PC-3 (cell line): Measurements from ENCODE around the gene ADGRL4. TPM values are rescaled to one million over a fixed set of nuclear protein-coding genes. Genes with fewer than 3 reads are reported as not detected.

ENCODE experiments used
- ATAC-seq: fragments of 200-7000 bp; cut with Tn5 transposase; 2 replicates; pipeline ENCODE4 v1.9.1; 2020; ENCODE audit warnings: mild to moderate bottlenecking, moderate library complexity
- BruUV-seq: library from RNA; stranded (reverse); fragments of 400-500 nt; replicated peaks from 2 replicates; lab custom pipeline; 2021; lab: Mats Ljungman, UMichigan
- CTCF ChIA-PET: fragments of 300-600 bp; sonication (Branson Sonifier 250); formaldehyde crosslinking; loops from one replicate; lab custom pipeline; 2022; ENCODE audit warnings: antibody characterized with exemption; lab: Charles Lee
- POLR2A ChIA-PET: fragments of 300-600 bp; sonication (Branson Sonifier 250); formaldehyde crosslinking; loops from one replicate; lab custom pipeline; 2022; ENCODE audit warnings: antibody characterized with exemption; ENCODE audit not compliant: unreplicated experiment; lab: Charles Lee
- DNase-seq: peaks from one replicate; pipeline ENCODE4 v3.0.0-alpha.2; 2015
- H2AFZ ChIP-seq: fragments of 300-600 bp; sonication (generic); 2 replicates; pipeline ENCODE4 v1.6.0; 2016; ENCODE audit warnings: antibody characterized with exemption, low read length
- H3F3A ChIP-seq: fragments of 300-600 bp; sonication (generic); one replicate; pipeline ENCODE4 v1.6.0; 2017; ENCODE audit warnings: antibody characterized with exemption, low read length, control low read depth, mild to moderate bottlenecking; ENCODE audit not compliant: unreplicated experiment
- H3K27ac ChIP-seq: fragments of 300-600 bp; sonication (generic); 2 replicates; pipeline ENCODE4 v1.5.1; 2016; ENCODE audit warnings: mild to moderate bottlenecking, low read length
- H3K27me3 ChIP-seq: fragments of 300-600 bp; sonication (generic); 2 replicates; pipeline ENCODE4 v1.6.1; 2016; ENCODE audit warnings: low read length, mixed read lengths
- H3K36me3 ChIP-seq: fragments of 300-600 bp; sonication (generic); 2 replicates; pipeline ENCODE4 v1.6.1; 2016; ENCODE audit warnings: low read depth, mixed run types, low read length, mixed read lengths
- H3K4me1 ChIP-seq: fragments of 300-600 bp; sonication (generic); 2 replicates; pipeline ENCODE4 v1.5.1; 2016; ENCODE audit warnings: low read length; ENCODE audit not compliant: insufficient read depth
- H3K4me2 ChIP-seq: fragments of 300-600 bp; sonication (generic); 2 replicates; pipeline ENCODE4 v1.6.0; 2016; ENCODE audit warnings: low read length
- H3K4me3 ChIP-seq: fragments of 300-600 bp; sonication (generic); 2 replicates; pipeline ENCODE4 v1.5.1; 2016; ENCODE audit warnings: mild to moderate bottlenecking, low read length, mixed read lengths
- H3K79me2 ChIP-seq: fragments of 300-600 bp; sonication (generic); 2 replicates; pipeline ENCODE4 v1.6.1; 2017; ENCODE audit warnings: low read length, mixed read lengths
- H3K9ac ChIP-seq: fragments of 300-600 bp; sonication (generic); 2 replicates; pipeline ENCODE4 v1.6.0; 2016; ENCODE audit warnings: mild to moderate bottlenecking, low read length
- H3K9me2 ChIP-seq: fragments of 300-600 bp; sonication (generic); replicated peaks from 2 replicates; pipeline ENCODE4 v1.6.1; 2016; ENCODE audit warnings: mixed run types, low read length, mixed read lengths
- H3K9me3 ChIP-seq: fragments of 300-600 bp; sonication (generic); 2 replicates; pipeline ENCODE4 v1.6.1; 2016; ENCODE audit warnings: low read length, mixed read lengths
- H4K20me1 ChIP-seq: fragments of 300-600 bp; sonication (generic); 2 replicates; pipeline ENCODE4 v1.6.1; 2016; ENCODE audit warnings: low read length, mixed read lengths
- CTCF ChIP-seq: fragments of 300-600 bp; sonication (generic); conservative IDR thresholded peaks from 2 replicates; pipeline ENCODE4 v1.5.1; 2017; ENCODE audit warnings: antibody characterized with exemption, low read depth, mild to moderate bottlenecking, low read length
- EZH2 ChIP-seq: fragments of 300-600 bp; sonication (generic); IDR thresholded peaks from one replicate; pipeline ENCODE4 v1.6.1; 2017; ENCODE audit warnings: antibody characterized with exemption, mild to moderate bottlenecking, low read length; ENCODE audit not compliant: unreplicated experiment
- EZH2phosphoT487 ChIP-seq: fragments of 300-600 bp; sonication (generic); IDR thresholded peaks from 2 replicates; pipeline ENCODE4 v1.6.1; 2018; ENCODE audit warnings: mild to moderate bottlenecking, antibody characterized with exemption, low read length, borderline replicate concordance
- intact Hi-C: fragments of 100-400 bp; cut with micrococcal nuclease; formaldehyde crosslinking; loops from 2 replicates; pipeline ENCODE4 v1.9.0; 2023
- total RNA-seq: library from RNA; depleted of rRNA; stranded (reverse); fragments of >200 nt; gene quantifications from 2 replicates; pipeline ENCODE4 v1.2.3, GENCODE V29; 2014

Gene ADGRL4
- total RNA-seq, 1 experiment from 2014 or later, result not detected

GRCh38 chr1:78913950-78914349 is 92.6 kb downstream of the ADGRL4 start:
- CTCF ChIA-PET, result no interaction called here
- TF ChIP-seq EZH2phosphoT487, result no peak
- TF ChIP-seq CTCF, result no peak
- no peak for TF ChIP-seq EZH2
- BruUV-seq, result no TSS peak
- Histone ChIP-seq H3K27ac (no peak overlapping the region), H3F3A (no peaks in the 10 kb centered on the region), H3K9ac (no peak overlapping the region), H3K4me2 (no peak overlapping the region), H3K9me3 (no peaks in the 10 kb centered on the region), H4K20me1 (no peaks in the 10 kb centered on the region), H3K79me2 (no peaks in the 10 kb centered on the region), H3K4me1 (no peaks in the 10 kb centered on the region; the same call in 1 of the 2 replicates), H3K9me2 (no peaks in the 10 kb centered on the region), H2AFZ (no peak overlapping the region), H3K4me3 (no peak overlapping the region), H3K27me3 (no peaks in the 10 kb centered on the region), H3K36me3 (no peaks in the 10 kb centered on the region)
- POLR2A ChIA-PET, result no interaction called here
- intact Hi-C loops, result no loop called here
- ATAC-seq (no peak), DNase-seq (no peak)

- Histone ChIP-seq H3F3A (no peaks in the 10 kb centered on the region), H3K79me2 (no peaks in the 10 kb centered on the region), H3K4me3 (no peak overlapping the region), H3K4me2 (no peak overlapping the region), H4K20me1 (no peaks in the 10 kb centered on the region), H2AFZ (no peak overlapping the region), H3K36me3 (no peaks in the 10 kb centered on the region), H3K9ac (no peak overlapping the region), H3K27me3 (no peaks in the 10 kb centered on the region), H3K4me1 (no peaks in the 10 kb centered on the region), H3K9me3 (no peaks in the 10 kb centered on the region), H3K9me2 (no peaks in the 10 kb centered on the region), H3K27ac (no peak overlapping the region)
- no peak for DNase-seq
- POLR2A ChIA-PET, result no interaction called here
- ATAC-seq, result no peak
- intact Hi-C loops, result no loop called here
- BruUV-seq, result no TSS peak
- TF ChIP-seq EZH2phosphoT487 (no peak), CTCF (no peak), EZH2 (no peak)
- CTCF ChIA-PET, result no interaction called here
Observed at GRCh38 chr1:78911956-78912880, 94.3 kb downstream of the ADGRL4 start.

- Histone ChIP-seq H3K36me3 (no peaks in the 10 kb centered on the region), H3K27me3 (no peaks in the 10 kb centered on the region), H3K9ac (no peak overlapping the region), H2AFZ (no peak overlapping the region), H3K4me1 (no peaks in the 10 kb centered on the region), H3K9me2 (no peaks in the 10 kb centered on the region), H3K4me3 (no peak overlapping the region), H3K9me3 (no peaks in the 10 kb centered on the region), H3K27ac (no peak overlapping the region), H3F3A (no peaks in the 10 kb centered on the region), H3K79me2 (no peaks in the 10 kb centered on the region), H3K4me2 (no peak overlapping the region), H4K20me1 (no peaks in the 10 kb centered on the region)
- ATAC-seq, result no peak
- TF ChIP-seq EZH2 (no peak), CTCF (no peak), EZH2phosphoT487 (no peak)
- no TSS peak for BruUV-seq
- no peak for DNase-seq
- ChIA-PET POLR2A (no interaction called here), CTCF (no interaction called here)
- intact Hi-C loops, result loop anchor here (10.0 kb wide), 1 partner anchor 172 kb away; no protein-coding TSS in a partner anchor
Observed at GRCh38 chr1:78902641-78903040, 103.9 kb downstream of the ADGRL4 start.
